GM23338 (cell line): ENCODE results near the gene ANKRD13B. TPM values are rescaled to one million over a fixed set of nuclear protein-coding genes. Genes with fewer than 3 reads are reported as not detected.
"Not testable (repeated sequence)": the region's sequence is repeated elsewhere in the genome, so short reads cannot be mapped to it uniquely, and the experiment has no call there.

Source experiments
- ATAC-seq: fragments of 200-7000 bp; cut with Tn5 transposase; 3 replicates; pipeline ENCODE4 v1.9.1; 2020
- DNase-seq: peaks from one replicate; pipeline ENCODE4 v3.0.0-alpha.2; 2015; ENCODE audit warnings: low spot score
- H2AFZ ChIP-seq: fragments of 200-600 bp; sonication (generic); 2 replicates; pipeline ENCODE4 v1.8.0; 2016; ENCODE audit warnings: antibody characterized with exemption, mild to moderate bottlenecking, moderate library complexity
- H3F3A ChIP-seq: fragments of 200-600 bp; sonication (generic); replicated peaks from 2 replicates; pipeline ENCODE4 v1.8.0; 2017; ENCODE audit warnings: antibody characterized with exemption, mixed run types, low read depth
- H3K27ac ChIP-seq: fragments of 200-600 bp; sonication (generic); 2 replicates; pipeline ENCODE4 v1.6.1; 2016; ENCODE audit warnings: low read depth
- H3K27me3 ChIP-seq: fragments of 200-600 bp; sonication (generic); 2 replicates; pipeline ENCODE4 v1.8.0; 2016; ENCODE audit warnings: mild to moderate bottlenecking, mixed run types, moderate library complexity; ENCODE audit not compliant: insufficient read depth
- H3K36me3 ChIP-seq: fragments of 200-600 bp; sonication (generic); 2 replicates; pipeline ENCODE4 v1.8.0; 2016; ENCODE audit warnings: mild to moderate bottlenecking; ENCODE audit not compliant: insufficient read depth
- H3K4me1 ChIP-seq: fragments of 200-600 bp; sonication (generic); 2 replicates; pipeline ENCODE4 v1.8.0; 2016; ENCODE audit warnings: mild to moderate bottlenecking, moderate library complexity; ENCODE audit not compliant: insufficient read depth
- H3K4me2 ChIP-seq: fragments of 200-600 bp; sonication (generic); 2 replicates; pipeline ENCODE4 v1.7.1; 2017; ENCODE audit warnings: mixed run types
- H3K4me3 ChIP-seq: fragments of 200-600 bp; sonication (generic); 2 replicates; pipeline ENCODE4 v1.6.1; 2016; ENCODE audit warnings: mixed run types
- H3K79me2 ChIP-seq: fragments of 200-600 bp; sonication (generic); replicated peaks from 2 replicates; pipeline ENCODE4 v1.8.0; 2017; ENCODE audit warnings: mild to moderate bottlenecking; ENCODE audit not compliant: insufficient read depth
- H3K9me2 ChIP-seq: fragments of 200-600 bp; sonication (generic); 2 replicates; pipeline ENCODE4 v1.8.0; 2017; ENCODE audit not compliant: insufficient read depth
- H4K20me1 ChIP-seq: fragments of 200-600 bp; sonication (generic); replicated peaks from 2 replicates; pipeline ENCODE4 v1.8.0; 2017; ENCODE audit warnings: mild to moderate bottlenecking; ENCODE audit not compliant: insufficient read depth
- H3K27ac Mint-ChIP-seq: 2 replicates; pipeline ENCODE4 v1.8.0; 2020; ENCODE audit warnings: inconsistent platforms, mild to moderate bottlenecking, moderate library complexity, mixed read lengths
- H3K27me3 Mint-ChIP-seq: 3 replicates; pipeline ENCODE4 v1.8.0; 2022; ENCODE audit warnings: low read depth, mild to moderate bottlenecking, moderate library complexity, mixed read lengths, inconsistent platforms; ENCODE audit not compliant: insufficient read depth, poor library complexity
- H3K36me3 Mint-ChIP-seq: 3 replicates; pipeline ENCODE4 v1.8.0; 2021; ENCODE audit warnings: low read depth, mild to moderate bottlenecking, inconsistent platforms, moderate library complexity, mixed read lengths
- H3K4me1 Mint-ChIP-seq: 3 replicates; pipeline ENCODE4 v1.8.0; 2020; ENCODE audit warnings: mild to moderate bottlenecking, inconsistent platforms, mixed read lengths
- H3K4me3 Mint-ChIP-seq: 3 replicates; pipeline ENCODE4 v1.8.0; 2021; ENCODE audit warnings: moderate library complexity, mild to moderate bottlenecking, inconsistent platforms, mixed read lengths
- H3K9me3 Mint-ChIP-seq: 3 replicates; pipeline ENCODE4 v1.8.0; 2020; ENCODE audit warnings: moderate library complexity, mild to moderate bottlenecking, inconsistent platforms, mixed read lengths
- CREB1 ChIP-seq: fragments of 250-450 bp; sonication (Bioruptor Pico); IDR thresholded peaks from 2 replicates; pipeline ENCODE4 v1.5.0; 2020; ENCODE audit warnings: low read depth, mild to moderate bottlenecking, moderate library complexity
- EZH2 ChIP-seq: fragments of 200-600 bp; sonication (generic); IDR thresholded peaks from one replicate; pipeline ENCODE4 v1.8.0; 2017; ENCODE audit warnings: antibody characterized with exemption, mild to moderate bottlenecking, low read depth; ENCODE audit not compliant: unreplicated experiment
- EZH2phosphoT487 ChIP-seq: fragments of 200-600 bp; sonication (generic); IDR thresholded peaks from one replicate; pipeline ENCODE4 v1.8.1; 2018; ENCODE audit warnings: antibody characterized with exemption; ENCODE audit not compliant: unreplicated experiment
- JUNB ChIP-seq: IDR thresholded peaks from one replicate; pipeline ENCODE4 v1.6.1; 2016; ENCODE audit warnings: antibody characterized with exemption; ENCODE audit not compliant: unreplicated experiment
- NANOG ChIP-seq: IDR thresholded peaks from 2 replicates; pipeline ENCODE4 v1.6.1; 2016; ENCODE audit warnings: antibody characterized with exemption, borderline replicate concordance
- POLR2AphosphoS5 ChIP-seq: IDR thresholded peaks from 2 replicates; pipeline ENCODE4 v1.6.1; 2016; ENCODE audit warnings: antibody characterized with exemption, low read depth
- STAT1 ChIP-seq: IDR thresholded peaks from one replicate; pipeline ENCODE4 v1.6.1; 2016; ENCODE audit warnings: antibody characterized with exemption; ENCODE audit not compliant: unreplicated experiment
- ZNF114 ChIP-seq: fragments of 250-450 bp; sonication (Bioruptor Pico); IDR thresholded peaks from 2 replicates; pipeline ENCODE4 v1.5.0; 2020; ENCODE audit warnings: mild to moderate bottlenecking, moderate library complexity
- ZNF331 ChIP-seq: fragments of 250-450 bp; sonication (Bioruptor Pico); IDR thresholded peaks from 2 replicates; pipeline ENCODE4 v1.5.0; 2020; ENCODE audit warnings: low read depth, mild to moderate bottlenecking, moderate library complexity
- polyA plus RNA-seq: library from polyadenylated mRNA; unstranded; fragments of >200 nt; fragmentation: Nextera tagmentation; extraction: Ambion mirVana; gene quantifications from 2 replicates; pipeline ENCODE4 v1.2.1, GENCODE V29; 2016
- total RNA-seq: library from RNA; depleted of rRNA; stranded (reverse); fragments of >200 nt; shearing (Covaris generic); gene quantifications from 2 replicates; pipeline ENCODE4 v1.2.3, GENCODE V29; 2014
- TF ChIP-seq, protein P1 (sequence below), 2 experiments: fragments of 200-600 bp in 1 of 2; sonication (generic) in 1 of 2; conservative IDR thresholded peaks; 2 replicates each; pipeline versions ENCODE4 v1.5.1 to v1.6.1; 2016 to 2017; ENCODE audit warnings: antibody characterized with exemption in 2 of 2, low read depth in 2 of 2, mild to moderate bottlenecking in 2 of 2, moderate library complexity in 1 of 2
- TF ChIP-seq, protein P2 (sequence below): IDR thresholded peaks from one replicate; pipeline ENCODE4 v1.6.1; 2018; ENCODE audit warnings: antibody characterized with exemption; ENCODE audit not compliant: unreplicated experiment
- TF ChIP-seq, protein P3 (sequence below): IDR thresholded peaks from 2 replicates; pipeline ENCODE4 v1.6.1; 2016; ENCODE audit warnings: antibody characterized with exemption

Gene ANKRD13B
- total and polyA plus RNA-seq, 2 experiments from 2014 or later = 8.2 to 57.4 TPM

DNA sequence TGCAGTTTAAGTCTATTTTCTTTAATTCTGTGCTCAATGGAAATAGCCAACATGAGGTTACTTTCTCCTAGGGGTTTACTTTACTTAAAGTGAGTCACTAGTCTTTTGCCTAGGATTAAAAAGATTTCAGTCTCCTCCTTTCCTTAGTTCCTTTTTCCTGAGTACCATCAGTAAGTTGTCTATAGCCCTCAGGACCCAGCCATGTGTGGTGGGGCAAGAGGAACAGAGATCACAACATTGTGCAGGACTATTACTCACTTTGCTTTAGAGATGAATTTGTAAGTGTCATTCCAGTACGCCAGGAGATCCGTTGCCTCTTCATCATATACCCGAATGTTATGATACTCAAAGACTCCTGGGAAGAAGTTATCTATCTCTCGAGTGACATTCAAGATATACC, 57.5 kb downstream of the ANKRD13B start:
- ATAC-seq = no peak

DNA sequence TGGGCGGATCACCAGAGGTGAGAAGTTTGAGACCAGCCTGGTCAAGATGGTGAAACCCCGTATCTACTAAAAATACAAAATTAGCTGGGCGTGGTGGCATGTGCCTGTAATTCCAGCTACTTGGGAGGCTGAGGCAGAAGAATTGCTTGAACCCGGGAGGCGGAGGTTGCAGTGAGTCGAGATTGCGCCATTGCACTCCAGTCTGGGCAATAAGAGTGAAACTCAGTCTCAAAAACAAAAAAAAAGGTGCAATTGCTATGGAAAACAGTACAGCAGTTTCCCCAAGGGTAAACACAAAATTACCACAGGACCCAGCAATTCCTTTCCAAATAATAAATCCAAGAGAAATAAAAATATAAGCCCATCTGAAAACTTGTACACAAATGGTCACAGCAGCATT, 59.0 kb downstream of the ANKRD13B start:
- not testable (repeated sequence) for H3K79me2 ChIP-seq, H3K4me1 ChIP-seq, H3K27ac ChIP-seq, H2AFZ ChIP-seq, H3K4me1 Mint-ChIP-seq, DNase-seq, H3K4me3 Mint-ChIP-seq, H3K27me3 Mint-ChIP-seq, H3K36me3 ChIP-seq, H3K4me2 ChIP-seq, H3K36me3 Mint-ChIP-seq, H3K9me3 Mint-ChIP-seq, H3K4me3 ChIP-seq, H4K20me1 ChIP-seq, H3K27me3 ChIP-seq, H3K27ac Mint-ChIP-seq, H3F3A ChIP-seq, H3K9me2 ChIP-seq, ATAC-seq

More for the DNA sequence above, 57.5 kb downstream of the ANKRD13B start:
- Histone ChIP-seq H3F3A (no peaks in the 10 kb centered on the region), H2AFZ (no peak overlapping the region), H3K9me2 (no peaks in the 10 kb centered on the region), H3K27me3 (no peaks in the 10 kb centered on the region), H3K4me1 (no peaks in the 10 kb centered on the region), H4K20me1 (no peaks in the 10 kb centered on the region; the same call in 1 of the 2 replicates), H3K36me3 (no peaks in the 10 kb centered on the region), H3K27ac (no peak overlapping the region), H3K79me2 (no peaks in the 10 kb centered on the region), H3K4me2 (no peak overlapping the region), H3K4me3 (no peak overlapping the region)
- H3K36me3 Mint-ChIP-seq = no peaks in the 10 kb centered on the region
- no peak overlapping the region for H3K27ac Mint-ChIP-seq
- DNase-seq = no peak
- TF ChIP-seq, protein P1, sequence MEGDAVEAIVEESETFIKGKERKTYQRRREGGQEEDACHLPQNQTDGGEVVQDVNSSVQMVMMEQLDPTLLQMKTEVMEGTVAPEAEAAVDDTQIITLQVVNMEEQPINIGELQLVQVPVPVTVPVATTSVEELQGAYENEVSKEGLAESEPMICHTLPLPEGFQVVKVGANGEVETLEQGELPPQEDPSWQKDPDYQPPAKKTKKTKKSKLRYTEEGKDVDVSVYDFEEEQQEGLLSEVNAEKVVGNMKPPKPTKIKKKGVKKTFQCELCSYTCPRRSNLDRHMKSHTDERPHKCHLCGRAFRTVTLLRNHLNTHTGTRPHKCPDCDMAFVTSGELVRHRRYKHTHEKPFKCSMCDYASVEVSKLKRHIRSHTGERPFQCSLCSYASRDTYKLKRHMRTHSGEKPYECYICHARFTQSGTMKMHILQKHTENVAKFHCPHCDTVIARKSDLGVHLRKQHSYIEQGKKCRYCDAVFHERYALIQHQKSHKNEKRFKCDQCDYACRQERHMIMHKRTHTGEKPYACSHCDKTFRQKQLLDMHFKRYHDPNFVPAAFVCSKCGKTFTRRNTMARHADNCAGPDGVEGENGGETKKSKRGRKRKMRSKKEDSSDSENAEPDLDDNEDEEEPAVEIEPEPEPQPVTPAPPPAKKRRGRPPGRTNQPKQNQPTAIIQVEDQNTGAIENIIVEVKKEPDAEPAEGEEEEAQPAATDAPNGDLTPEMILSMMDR (conservative IDR thresholded peaks at IDR 0.05; ENCODE audit: low read depth in 2 of 2) = no peak
- TF ChIP-seq ZNF331 (CRISPR knock-in tag) = no peak
- TF ChIP-seq STAT1 = no peak
- no peak for TF ChIP-seq NANOG
- H3K4me1 Mint-ChIP-seq = no peaks in the 10 kb centered on the region
- H3K9me3 Mint-ChIP-seq = no peaks in the 10 kb centered on the region
- H3K4me3 Mint-ChIP-seq = no peak overlapping the region
- peaks cover 3% of the 10 kb centered on the region for H3K27me3 Mint-ChIP-seq

DNA sequence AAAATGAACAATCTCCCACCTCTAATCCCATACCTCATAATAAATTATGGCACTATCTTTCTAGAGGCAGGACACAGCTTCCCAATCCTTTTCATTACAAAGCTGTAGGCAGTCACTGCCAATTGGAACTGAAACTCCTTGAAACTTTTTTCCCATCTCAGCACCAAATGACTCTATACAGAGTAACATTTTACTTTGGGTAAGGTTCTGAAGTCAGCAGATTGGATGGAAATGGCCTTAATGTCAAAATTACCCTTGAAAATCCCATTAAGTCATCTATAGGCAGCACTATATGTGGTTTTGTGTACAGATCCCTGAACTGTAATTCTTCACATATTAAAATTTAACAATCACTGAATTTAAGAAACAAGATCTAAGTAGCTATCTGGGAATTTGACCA, 60.0 kb downstream of the ANKRD13B start:
- DNase-seq (no peak), ATAC-seq (no peak)
- Histone ChIP-seq H3K4me3 (no peak overlapping the region), H3K27me3 (no peaks in the 10 kb centered on the region), H3K27ac (no peak overlapping the region), H3K36me3 (no peaks in the 10 kb centered on the region), H3F3A (no peaks in the 10 kb centered on the region), H2AFZ (no peak overlapping the region), H3K9me2 (no peaks in the 10 kb centered on the region), H3K4me2 (no peak overlapping the region), H4K20me1 (no peaks in the 10 kb centered on the region; the same call in 1 of the 2 replicates), H3K4me1 (no peaks in the 10 kb centered on the region), H3K79me2 (no peaks in the 10 kb centered on the region)
- no peaks in the 10 kb centered on the region for H3K9me3 Mint-ChIP-seq
- no peaks in the 10 kb centered on the region for H3K4me1 Mint-ChIP-seq
- H3K4me3 Mint-ChIP-seq = no peak overlapping the region
- H3K27me3 Mint-ChIP-seq = peaks cover 3% of the 10 kb centered on the region
- no peak overlapping the region for H3K27ac Mint-ChIP-seq
- H3K36me3 Mint-ChIP-seq = no peaks in the 10 kb centered on the region
- TF ChIP-seq POLR2AphosphoS5 = no peak
- TF ChIP-seq CREB1 = no peak
- TF ChIP-seq JUNB = no peak
- TF ChIP-seq, protein P1 (conservative IDR thresholded peaks at IDR 0.05; ENCODE audit: low read depth in 2 of 2) = no peak
- TF ChIP-seq, protein P2, sequence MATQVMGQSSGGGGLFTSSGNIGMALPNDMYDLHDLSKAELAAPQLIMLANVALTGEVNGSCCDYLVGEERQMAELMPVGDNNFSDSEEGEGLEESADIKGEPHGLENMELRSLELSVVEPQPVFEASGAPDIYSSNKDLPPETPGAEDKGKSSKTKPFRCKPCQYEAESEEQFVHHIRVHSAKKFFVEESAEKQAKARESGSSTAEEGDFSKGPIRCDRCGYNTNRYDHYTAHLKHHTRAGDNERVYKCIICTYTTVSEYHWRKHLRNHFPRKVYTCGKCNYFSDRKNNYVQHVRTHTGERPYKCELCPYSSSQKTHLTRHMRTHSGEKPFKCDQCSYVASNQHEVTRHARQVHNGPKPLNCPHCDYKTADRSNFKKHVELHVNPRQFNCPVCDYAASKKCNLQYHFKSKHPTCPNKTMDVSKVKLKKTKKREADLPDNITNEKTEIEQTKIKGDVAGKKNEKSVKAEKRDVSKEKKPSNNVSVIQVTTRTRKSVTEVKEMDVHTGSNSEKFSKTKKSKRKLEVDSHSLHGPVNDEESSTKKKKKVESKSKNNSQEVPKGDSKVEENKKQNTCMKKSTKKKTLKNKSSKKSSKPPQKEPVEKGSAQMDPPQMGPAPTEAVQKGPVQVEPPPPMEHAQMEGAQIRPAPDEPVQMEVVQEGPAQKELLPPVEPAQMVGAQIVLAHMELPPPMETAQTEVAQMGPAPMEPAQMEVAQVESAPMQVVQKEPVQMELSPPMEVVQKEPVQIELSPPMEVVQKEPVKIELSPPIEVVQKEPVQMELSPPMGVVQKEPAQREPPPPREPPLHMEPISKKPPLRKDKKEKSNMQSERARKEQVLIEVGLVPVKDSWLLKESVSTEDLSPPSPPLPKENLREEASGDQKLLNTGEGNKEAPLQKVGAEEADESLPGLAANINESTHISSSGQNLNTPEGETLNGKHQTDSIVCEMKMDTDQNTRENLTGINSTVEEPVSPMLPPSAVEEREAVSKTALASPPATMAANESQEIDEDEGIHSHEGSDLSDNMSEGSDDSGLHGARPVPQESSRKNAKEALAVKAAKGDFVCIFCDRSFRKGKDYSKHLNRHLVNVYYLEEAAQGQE = no peak
- TF ChIP-seq, protein P3, sequence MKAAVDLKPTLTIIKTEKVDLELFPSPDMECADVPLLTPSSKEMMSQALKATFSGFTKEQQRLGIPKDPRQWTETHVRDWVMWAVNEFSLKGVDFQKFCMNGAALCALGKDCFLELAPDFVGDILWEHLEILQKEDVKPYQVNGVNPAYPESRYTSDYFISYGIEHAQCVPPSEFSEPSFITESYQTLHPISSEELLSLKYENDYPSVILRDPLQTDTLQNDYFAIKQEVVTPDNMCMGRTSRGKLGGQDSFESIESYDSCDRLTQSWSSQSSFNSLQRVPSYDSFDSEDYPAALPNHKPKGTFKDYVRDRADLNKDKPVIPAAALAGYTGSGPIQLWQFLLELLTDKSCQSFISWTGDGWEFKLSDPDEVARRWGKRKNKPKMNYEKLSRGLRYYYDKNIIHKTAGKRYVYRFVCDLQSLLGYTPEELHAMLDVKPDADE = no peak
- no peak for TF ChIP-seq EZH2
- no peak for TF ChIP-seq EZH2phosphoT487
- no peak for TF ChIP-seq ZNF114 (CRISPR knock-in tag)
